HCT116 (cell line): ENCODE results near the gene NOTCH1. TPM values are rescaled to one million over a fixed set of nuclear protein-coding genes. Genes with fewer than 3 reads are reported as not detected.

ENCODE experiments used
- ATAC-seq: fragments of 200-7000 bp; cut with Tn5 transposase; 2 replicates; pipeline ENCODE4 v1.9.1; 2020; ENCODE audit warnings: mild to moderate bottlenecking, moderate library complexity
- BruUV-seq: library from RNA; stranded (reverse); fragments of 400-500 nt; replicated peaks from 2 replicates; lab custom pipeline; 2021; lab: Mats Ljungman, UMichigan
- CTCF ChIA-PET: fragments of 300-600 bp; sonication (Branson Sonifier 250); formaldehyde crosslinking; loops from one replicate; lab custom pipeline; 2021; ENCODE audit warnings: antibody characterized with exemption; lab: Charles Lee
- POLR2A ChIA-PET: fragments of 300-600, 350-600 bp; sonication (Branson Sonifier 250); formaldehyde crosslinking; loops from one replicate; lab custom pipeline; 2021; ENCODE audit warnings: antibody characterized with exemption; lab: Charles Lee
- RAD21 ChIA-PET, 2 experiments: fragments of 300-600 bp; sonication (Branson Sonifier 250); formaldehyde crosslinking; loops; one replicate each; lab custom pipeline; 2023; ENCODE audit warnings: low total read pairs in 2 of 2; ENCODE audit not compliant: uncharacterized antibody in 2 of 2, unreplicated experiment in 2 of 2, low non-redundant PET in 1 of 2; lab: Charles Lee
- DNase-seq: peaks from one replicate; pipeline ENCODE4 v3.0.0-alpha.2; 2010; ENCODE audit warnings: low read depth, low spot score
- H2AFZ ChIP-seq: fragments of 200-600 bp; shearing (Covaris generic), sonication (generic); 2 replicates; pipeline ENCODE4 v1.6.1; 2017; ENCODE audit warnings: low read depth, mixed run types, mixed read lengths, antibody characterized with exemption, low read length; ENCODE audit not compliant: poor library complexity, severe bottlenecking
- H3K27ac ChIP-seq: 2 replicates; pipeline ENCODE4 v1.5.1; 2012; ENCODE audit warnings: low read depth, low read length
- H3K27me3 ChIP-seq: fragments of 200-600 bp; sonication (generic); 2 replicates; pipeline ENCODE4 v1.6.1; 2016; ENCODE audit warnings: mixed run types, low read length, mixed read lengths; ENCODE audit not compliant: insufficient read depth
- H3K36me3 ChIP-seq, 2 experiments: fragments of 200-500 bp in 1 of 2; fragments of 200-600 bp in 1 of 2; sonication (Bioruptor generic) in 1 of 2; sonication (generic) in 1 of 2; 2 replicates each; pipeline versions ENCODE4 v1.5.1 to v1.6.1; 2014 to 2016; ENCODE audit warnings: low read length in 2 of 2, inconsistent platforms in 1 of 2, mixed read lengths in 1 of 2, mixed run types in 1 of 2; ENCODE audit not compliant: insufficient read depth in 2 of 2, control insufficient read depth in 1 of 2
- H3K4me1 ChIP-seq, 2 experiments: fragments of 200-600 bp in 1 of 2; sonication (generic) in 1 of 2; 2 replicates each; pipeline versions ENCODE4 v1.5.1 to v1.6.1; 2012 to 2017; ENCODE audit warnings: low read length in 2 of 2, inconsistent platforms in 1 of 2, mild to moderate bottlenecking in 1 of 2, mixed read lengths in 1 of 2, mixed run types in 1 of 2, moderate library complexity in 1 of 2; ENCODE audit not compliant: insufficient read depth in 2 of 2, control insufficient read depth in 1 of 2
- H3K4me2 ChIP-seq: fragments of 200-600 bp; sonication (generic); 2 replicates; pipeline ENCODE4 v1.6.1; 2017; ENCODE audit warnings: mixed run types, low read length, mixed read lengths
- H3K4me3 ChIP-seq, 2 experiments: fragments of 200-600 bp in 1 of 2; sonication (generic) in 1 of 2; replicated peaks in 1 of 2; 2 replicates each; pipeline ENCODE4 v1.5.1; 2011 to 2016; ENCODE audit warnings: low read length in 2 of 2, control low read depth in 1 of 2, low read depth in 1 of 2, mild to moderate bottlenecking in 1 of 2, mixed read lengths in 1 of 2, mixed run types in 1 of 2
- H3K79me2 ChIP-seq: fragments of 200-600 bp; sonication (generic); 2 replicates; pipeline ENCODE4 v1.6.1; 2017; ENCODE audit warnings: mild to moderate bottlenecking, mixed run types, low read length, moderate library complexity, mixed read lengths; ENCODE audit not compliant: insufficient read depth
- H3K9ac ChIP-seq: fragments of 200-600 bp; sonication (generic); 2 replicates; pipeline ENCODE4 v1.6.1; 2016; ENCODE audit warnings: low read length, mixed read lengths
- H3K9me2 ChIP-seq: fragments of 200-600 bp; sonication (generic), shearing (Covaris generic); 2 replicates; pipeline ENCODE4 v1.6.1; 2017; ENCODE audit warnings: mixed run types, mild to moderate bottlenecking, moderate library complexity; ENCODE audit not compliant: insufficient read depth
- H3K9me3 ChIP-seq, 2 experiments: fragments of 200-500 bp in 1 of 2; fragments of 200-600 bp in 1 of 2; sonication (Bioruptor generic) in 1 of 2; sonication (generic) in 1 of 2; 2 replicates each; pipeline ENCODE4 v1.6.1; 2014 to 2017; ENCODE audit warnings: low read length in 2 of 2, mixed read lengths in 2 of 2, inconsistent platforms in 1 of 2, low read depth in 1 of 2, mild to moderate bottlenecking in 1 of 2, mixed run types in 1 of 2, moderate library complexity in 1 of 2; ENCODE audit not compliant: control insufficient read depth in 1 of 2, insufficient read depth in 1 of 2
- H4K20me1 ChIP-seq: fragments of 200-600 bp; sonication (generic), shearing (Covaris generic); 2 replicates; pipeline ENCODE4 v1.6.1; 2017; ENCODE audit warnings: mixed run types, mild to moderate bottlenecking, moderate library complexity; ENCODE audit not compliant: insufficient read depth
- ATF3 ChIP-seq: IDR thresholded peaks from 2 replicates; pipeline ENCODE4 v1.6.1; 2012
- CBX3 ChIP-seq: IDR thresholded peaks from 2 replicates; pipeline ENCODE4 v1.6.1; 2012; ENCODE audit warnings: low read depth
- CEBPB ChIP-seq: IDR thresholded peaks from 2 replicates; pipeline ENCODE4 v1.6.1; 2012; ENCODE audit warnings: low read depth
- CTCF ChIP-seq, 3 experiments: fragments of 200-600 bp in 1 of 3; sonication (generic) in 1 of 3; IDR thresholded peaks in 2 of 3; conservative IDR thresholded peaks in 1 of 3; 2 replicates each; pipeline ENCODE4 v1.5.1; 2012 to 2017; ENCODE audit warnings: low read depth in 2 of 3, low read length in 2 of 3, antibody characterized with exemption in 1 of 3, borderline replicate concordance in 1 of 3, control low read depth in 1 of 3, mild to moderate bottlenecking in 1 of 3, mixed read lengths in 1 of 3, mixed run types in 1 of 3, moderate library complexity in 1 of 3; ENCODE audit not compliant: insufficient read depth in 1 of 3
- ELF1 ChIP-seq: IDR thresholded peaks from 2 replicates; pipeline ENCODE4 v1.6.1; 2012; ENCODE audit warnings: low read depth, borderline replicate concordance
- EZH2phosphoT487 ChIP-seq: fragments of 200-600 bp; IDR thresholded peaks from 2 replicates; pipeline ENCODE4 v1.6.1; 2018; ENCODE audit warnings: antibody characterized with exemption, borderline replicate concordance
- FOSL1 ChIP-seq: IDR thresholded peaks from 2 replicates; pipeline ENCODE4 v1.6.1; 2012; ENCODE audit warnings: low read depth
- JUND ChIP-seq: IDR thresholded peaks from 2 replicates; pipeline ENCODE4 v1.6.1; 2012
- REST ChIP-seq: IDR thresholded peaks from 2 replicates; pipeline ENCODE4 v1.6.1; 2012; ENCODE audit warnings: low read depth
- SIN3A ChIP-seq: IDR thresholded peaks from 2 replicates; pipeline ENCODE4 v1.6.1; 2012; ENCODE audit warnings: low read depth
- TCF7L2 ChIP-seq: IDR thresholded peaks from 2 replicates; pipeline ENCODE4 v1.7.0; 2011; ENCODE audit warnings: borderline replicate concordance, inconsistent platforms; ENCODE audit not compliant: insufficient read depth, insufficient read length; ENCODE audit errors: extremely low read depth
- YY1 ChIP-seq: IDR thresholded peaks from 2 replicates; pipeline ENCODE4 v1.6.1; 2011; ENCODE audit warnings: low read length, low read depth, moderate library complexity, mild to moderate bottlenecking; ENCODE audit not compliant: insufficient replicate concordance; ENCODE audit errors: extremely low read depth
- ZFX ChIP-seq: fragments of 450-650 bp; IDR thresholded peaks from 2 replicates; pipeline ENCODE4 v1.6.1; 2017
- ZNF274 ChIP-seq: fragments of 200-500 bp; sonication (Bioruptor generic); IDR thresholded peaks from 2 replicates; pipeline ENCODE4 v1.6.1; 2014; ENCODE audit warnings: mild to moderate bottlenecking, low read depth, low read length, inconsistent platforms
- intact Hi-C: fragments of 100-400 bp; cut with micrococcal nuclease; formaldehyde crosslinking; loops from 2 replicates; pipeline ENCODE4 v1.10.0; 2022
- total RNA-seq: library from RNA; stranded (reverse); gene quantifications from one replicate; pipeline ENCODE4 v1.2.1, GENCODE V29; 2021; ENCODE audit not compliant: unreplicated experiment
- TF ChIP-seq, protein P1 (sequence below): IDR thresholded peaks from 2 replicates; pipeline ENCODE4 v1.6.1; 2012
- TF ChIP-seq, protein P2 (sequence below): IDR thresholded peaks from 2 replicates; pipeline ENCODE4 v1.6.1; 2011; ENCODE audit warnings: mild to moderate bottlenecking, low read length, moderate library complexity; ENCODE audit not compliant: insufficient replicate concordance; ENCODE audit errors: extremely low read depth

Gene NOTCH1
- total RNA-seq, 1 experiment from 2014 or later = 36.2 TPM

DNA sequence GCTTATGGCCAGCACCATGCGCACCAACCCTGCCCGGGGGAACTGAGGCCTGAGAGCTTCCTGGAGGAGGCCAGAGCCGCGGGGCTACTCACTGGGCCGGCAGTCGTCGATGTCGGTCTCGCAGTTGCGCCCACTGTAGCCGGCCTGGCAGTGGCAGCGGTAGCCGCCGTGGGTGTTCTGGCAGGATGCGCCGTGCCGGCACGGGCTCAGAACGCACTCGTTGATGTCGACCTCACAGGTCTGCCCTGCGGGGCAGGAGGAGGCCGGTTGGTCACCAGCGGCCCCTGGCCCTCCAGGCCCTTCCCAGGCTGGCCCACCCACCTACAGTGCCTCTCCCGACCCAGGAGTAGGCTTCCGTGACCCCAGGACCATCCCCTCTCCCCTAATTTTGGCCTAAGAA lies 35.3 kb downstream of the NOTCH1 start:
- no peak overlapping the region for H2AFZ ChIP-seq
- H4K20me1 ChIP-seq = no peaks in the 10 kb centered on the region
- no peak overlapping the region for H3K4me3 ChIP-seq
- no peak overlapping the region for H3K27ac ChIP-seq
- DNase-seq (no peak), ATAC-seq (no peak)
- CTCF ChIA-PET = no interaction called here
- peaks cover 15 to 29% of the 10 kb centered on the region in 2 experiments for H3K36me3 ChIP-seq
- no peaks in the 10 kb centered on the region for H3K4me1 ChIP-seq
- RAD21 ChIA-PET = no interaction called here
- POLR2A ChIA-PET = no interaction called here
- TF ChIP-seq ELF1 (no peak), CEBPB (no peak), SIN3A (no peak), ATF3 (no peak), ZNF274 (no peak), CBX3 (no peak), EZH2phosphoT487 (no peak), REST (no peak), JUND (no peak), YY1 (no peak), TCF7L2 (no peak), FOSL1 (no peak), CTCF (IDR thresholded peaks at IDR 0.05 in 2 of 3, conservative IDR thresholded peaks at IDR 0.05 in 1 of 3; ENCODE audit: borderline replicate concordance in 1 of 3, insufficient read depth in 1 of 3, low read depth in 2 of 3, low read length in 2 of 3) (no peak), ZFX (no peak)
- TF ChIP-seq, protein P1, sequence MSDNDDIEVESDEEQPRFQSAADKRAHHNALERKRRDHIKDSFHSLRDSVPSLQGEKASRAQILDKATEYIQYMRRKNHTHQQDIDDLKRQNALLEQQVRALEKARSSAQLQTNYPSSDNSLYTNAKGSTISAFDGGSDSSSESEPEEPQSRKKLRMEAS = no peak
- TF ChIP-seq, protein P2, sequence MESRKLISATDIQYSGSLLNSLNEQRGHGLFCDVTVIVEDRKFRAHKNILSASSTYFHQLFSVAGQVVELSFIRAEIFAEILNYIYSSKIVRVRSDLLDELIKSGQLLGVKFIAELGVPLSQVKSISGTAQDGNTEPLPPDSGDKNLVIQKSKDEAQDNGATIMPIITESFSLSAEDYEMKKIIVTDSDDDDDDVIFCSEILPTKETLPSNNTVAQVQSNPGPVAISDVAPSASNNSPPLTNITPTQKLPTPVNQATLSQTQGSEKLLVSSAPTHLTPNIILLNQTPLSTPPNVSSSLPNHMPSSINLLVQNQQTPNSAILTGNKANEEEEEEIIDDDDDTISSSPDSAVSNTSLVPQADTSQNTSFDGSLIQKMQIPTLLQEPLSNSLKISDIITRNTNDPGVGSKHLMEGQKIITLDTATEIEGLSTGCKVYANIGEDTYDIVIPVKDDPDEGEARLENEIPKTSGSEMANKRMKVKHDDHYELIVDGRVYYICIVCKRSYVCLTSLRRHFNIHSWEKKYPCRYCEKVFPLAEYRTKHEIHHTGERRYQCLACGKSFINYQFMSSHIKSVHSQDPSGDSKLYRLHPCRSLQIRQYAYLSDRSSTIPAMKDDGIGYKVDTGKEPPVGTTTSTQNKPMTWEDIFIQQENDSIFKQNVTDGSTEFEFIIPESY = no peak
- intact Hi-C loops = no loop called here
- no peak overlapping the region for H3K4me2 ChIP-seq
- H3K9ac ChIP-seq = no peak overlapping the region
- no peaks in the 10 kb centered on the region for H3K79me2 ChIP-seq
- H3K9me3 ChIP-seq = no peaks in the 10 kb centered on the region
- no peaks in the 10 kb centered on the region for H3K9me2 ChIP-seq
- BruUV-seq = no TSS peak
- no peaks in the 10 kb centered on the region for H3K27me3 ChIP-seq
